ENCODE data around the gene CHMP1A. TPM values are rescaled to one million over a fixed set of nuclear protein-coding genes. Genes with fewer than 3 reads are reported as not detected.

The CHMP1A gene
- total and polyA plus RNA-seq, 2 experiments from 2014 or later: 42.3 to 81.9 TPM

DNA sequence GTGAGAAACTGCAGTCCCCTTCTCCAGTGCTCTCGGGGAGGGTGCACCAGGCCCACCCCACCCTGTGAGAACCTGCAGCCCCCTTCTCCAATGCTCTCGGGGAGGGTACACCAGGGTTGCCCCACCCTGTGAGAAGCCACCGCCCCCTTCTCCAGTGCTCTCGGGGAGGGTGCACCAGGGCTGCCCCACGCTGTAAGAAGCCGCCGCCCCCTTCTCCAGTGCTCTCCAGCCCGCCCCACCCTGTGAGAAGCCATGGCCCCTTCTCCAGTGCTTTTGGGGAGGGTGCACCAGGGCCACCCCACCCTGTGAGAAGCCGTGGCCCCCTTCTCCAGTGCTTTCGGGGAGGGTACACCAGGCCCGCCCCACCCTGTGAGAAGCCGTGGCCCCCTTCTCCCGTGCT lies 12.2 kb upstream of the CHMP1A start:
- Histone ChIP-seq H3K36me3 (ENCODE audit: insufficient read depth) (no peaks in the 10 kb centered on the region), H3K4me3 (no peak overlapping the region), H4K20me1 (replicated peaks; ENCODE audit: insufficient read depth) (no peaks in the 10 kb centered on the region), H3K4me2 (no peak overlapping the region), H3F3A (replicated peaks; ENCODE audit: low read depth) (0 out of 2 replicates have a peak, but pooled peaks cover 2% of the 10 kb centered on the region), H3K27ac (ENCODE audit: low read depth) (no peak overlapping the region), H2AFZ (no peak overlapping the region), H3K27me3 (ENCODE audit: insufficient read depth) (no peaks in the 10 kb centered on the region), H3K9me2 (ENCODE audit: insufficient read depth) (0 out of 2 replicates have a peak, but pooled peaks cover 3% of the 10 kb centered on the region), H3K79me2 (replicated peaks; ENCODE audit: insufficient read depth) (no peaks in the 10 kb centered on the region), H3K4me1 (ENCODE audit: insufficient read depth) (no peaks in the 10 kb centered on the region)
- peaks cover 48% of the 10 kb centered on the region for H3K36me3 Mint-ChIP-seq (ENCODE audit: low read depth)
- H3K4me1 Mint-ChIP-seq: no peaks in the 10 kb centered on the region
- H3K4me3 Mint-ChIP-seq: no peak overlapping the region
- peaks cover 3% of the 10 kb centered on the region for H3K27me3 Mint-ChIP-seq (ENCODE audit: insufficient read depth, low read depth, poor library complexity)
- ATAC-seq (no peak), DNase-seq (ENCODE audit: low spot score) (no peak)
- no peak for TF ChIP-seq ETS1 (IDR thresholded peaks at IDR 0.05)
- no peak for TF ChIP-seq EZH2phosphoT487 (IDR thresholded peaks at IDR 0.05; ENCODE audit: unreplicated experiment)
- no peak for TF ChIP-seq POLR2AphosphoS5 (IDR thresholded peaks at IDR 0.05; ENCODE audit: low read depth)
- TF ChIP-seq STAT1 (IDR thresholded peaks at IDR 0.05; ENCODE audit: unreplicated experiment): no peak
- TF ChIP-seq CTCF (conservative IDR thresholded peaks at IDR 0.05; ENCODE audit: low read depth in 2 of 2): no peak
- no peak for TF ChIP-seq REST (IDR thresholded peaks at IDR 0.05; ENCODE audit: unreplicated experiment)
- TF ChIP-seq ZNF462 (CRISPR knock-in tag; IDR thresholded peaks at IDR 0.05): no peak
- no peak for TF ChIP-seq EZH2 (IDR thresholded peaks at IDR 0.05; ENCODE audit: low read depth, unreplicated experiment)
- TF ChIP-seq NANOG (IDR thresholded peaks at IDR 0.05; ENCODE audit: borderline replicate concordance): no peak
- TF ChIP-seq CREB1 (CRISPR knock-in tag; IDR thresholded peaks at IDR 0.05; ENCODE audit: low read depth): no peak
- TF ChIP-seq ZNF114 (CRISPR knock-in tag; IDR thresholded peaks at IDR 0.05): no peak
- no peak for TF ChIP-seq ZNF331 (CRISPR knock-in tag; IDR thresholded peaks at IDR 0.05; ENCODE audit: low read depth)
- TF ChIP-seq JUNB (IDR thresholded peaks at IDR 0.05; ENCODE audit: unreplicated experiment): no peak
- H3K9me3 Mint-ChIP-seq: peaks cover 37% of the 10 kb centered on the region
- H3K27ac Mint-ChIP-seq: no peak overlapping the region

Measured in GM23338 (cell line).